Hepatic stellate cell (primary cell): Measurements from ENCODE around the gene LILRB2.
"Not testable (repeated sequence)": the region's sequence is repeated elsewhere in the genome, so short reads cannot be mapped to it uniquely, and the experiment has no call there.

Experiments
- DNase-seq: peaks from one replicate; pipeline ENCODE4 v3.0.0; 2011; ENCODE audit warnings: low spot score

Gene LILRB2

DNA sequence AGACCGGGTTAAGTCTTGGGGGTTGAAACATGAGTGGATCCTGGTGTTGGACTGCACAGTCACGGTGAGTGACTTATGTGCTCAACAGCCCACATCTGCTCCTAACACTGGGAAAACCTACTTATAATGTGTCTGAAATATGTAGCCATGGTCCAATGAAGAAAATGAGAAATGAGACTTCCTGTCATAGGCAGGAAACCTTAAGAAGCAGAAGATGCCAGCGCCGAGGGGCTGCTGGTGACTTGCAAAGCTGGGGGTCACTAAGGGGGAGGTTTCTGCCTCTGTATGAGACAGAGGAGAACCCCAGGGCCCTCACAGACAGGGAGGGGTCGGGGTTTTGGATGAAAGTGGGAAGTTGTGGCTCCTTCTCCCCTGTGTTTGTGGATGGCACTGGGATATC, 8.7 kb downstream of the LILRB2 start:
- DNase-seq, result not testable (repeated sequence)

DNA sequence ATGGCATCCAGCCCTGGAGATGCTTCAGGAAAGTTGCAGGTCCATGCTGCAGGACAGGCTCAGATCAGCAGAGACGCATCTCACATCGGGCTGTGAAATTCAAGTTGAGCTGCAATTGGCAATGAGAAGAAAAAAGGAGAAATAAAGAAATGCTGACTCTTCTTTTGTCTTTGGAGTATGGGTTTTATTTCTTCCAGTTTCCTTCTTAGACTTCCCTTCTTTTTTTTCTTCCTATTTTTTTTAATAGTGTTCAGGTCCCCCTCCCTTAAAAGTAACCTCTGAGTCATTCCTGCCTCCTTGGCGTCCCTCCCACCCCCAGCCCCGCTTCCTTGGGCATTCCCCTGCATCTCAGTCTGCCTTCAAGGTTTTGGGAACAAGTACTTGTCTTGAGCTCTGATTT, 9.3 kb downstream of the LILRB2 start:
- not testable (repeated sequence) for DNase-seq

DNA sequence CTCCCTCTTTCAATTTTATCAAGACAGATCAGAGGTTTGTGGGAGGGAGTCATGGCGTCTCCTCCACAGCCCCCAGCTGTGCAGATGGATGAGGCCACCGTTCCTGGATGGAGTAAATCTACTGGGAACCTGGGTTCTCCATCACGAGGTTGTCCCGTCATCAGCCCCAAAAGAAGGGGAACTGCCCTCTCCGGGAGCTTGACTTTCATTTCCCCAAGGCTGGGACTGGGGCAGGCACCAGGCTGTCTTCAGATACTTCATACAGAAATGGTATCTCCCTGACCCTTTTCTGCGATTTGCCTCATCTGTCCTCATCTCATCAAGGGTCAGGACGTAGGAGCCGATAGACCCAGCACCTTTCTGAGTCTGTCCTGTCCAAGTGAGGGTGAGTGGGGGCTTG, 9.8 kb downstream of the LILRB2 start:
- DNase-seq, result no peak

DNA sequence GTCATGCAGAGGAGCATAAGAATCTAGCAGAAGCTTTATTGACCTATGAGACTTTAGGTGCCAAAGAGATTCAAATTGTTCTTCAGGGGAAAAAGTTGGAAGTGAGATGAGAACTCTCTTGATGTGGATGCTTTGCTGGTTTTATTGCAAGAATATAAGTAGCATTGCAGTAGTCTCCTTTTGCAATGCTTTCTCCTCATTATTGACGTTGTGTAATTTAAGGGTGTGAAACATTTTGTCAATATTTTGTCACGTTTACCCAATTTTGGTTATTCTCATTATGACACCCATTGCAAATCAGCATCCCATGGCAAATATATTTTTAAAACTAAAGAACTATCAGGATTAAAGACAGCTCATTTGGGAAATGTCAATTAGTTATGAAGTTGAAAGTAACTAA, 12.0 kb downstream of the LILRB2 start:
- no peak for DNase-seq

DNA sequence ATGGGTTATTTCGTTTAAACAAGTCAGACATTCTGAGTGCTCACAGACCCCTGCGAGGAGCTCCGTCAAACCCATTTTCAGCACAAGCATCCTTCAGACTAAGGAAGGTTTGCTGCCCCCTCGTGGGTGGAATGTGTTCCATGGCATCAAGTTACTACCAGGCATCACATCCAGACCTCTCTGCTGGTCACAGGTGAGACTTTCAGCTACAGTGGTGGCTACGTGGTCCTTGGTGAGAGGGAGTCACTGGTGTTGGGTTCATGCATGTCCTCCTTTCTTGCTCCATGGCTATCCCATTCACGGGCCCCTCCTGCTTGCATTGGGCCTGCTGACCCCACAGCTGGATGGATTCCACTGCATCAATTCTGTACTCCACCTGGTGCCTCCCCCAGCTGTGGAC, 14.8 kb downstream of the LILRB2 start:
- DNase-seq, result no peak

DNA sequence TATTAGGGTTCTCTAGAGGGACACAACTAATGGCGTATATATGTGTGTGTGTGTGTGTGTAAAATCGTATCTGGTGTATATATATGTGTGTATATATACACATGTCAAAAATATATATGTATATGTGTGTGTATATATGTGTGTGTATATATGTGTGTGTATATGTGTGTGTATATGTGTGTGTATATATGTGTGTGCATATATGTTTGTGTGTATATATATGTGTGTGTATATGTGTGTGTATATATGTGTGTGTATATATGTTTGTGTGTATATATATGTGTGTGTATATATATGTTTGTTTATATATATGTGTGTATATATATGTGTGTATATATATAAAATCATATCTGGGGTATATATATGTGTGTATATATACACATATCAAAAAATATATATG, 18.4 kb downstream of the LILRB2 start:
- no peak for DNase-seq

DNA sequence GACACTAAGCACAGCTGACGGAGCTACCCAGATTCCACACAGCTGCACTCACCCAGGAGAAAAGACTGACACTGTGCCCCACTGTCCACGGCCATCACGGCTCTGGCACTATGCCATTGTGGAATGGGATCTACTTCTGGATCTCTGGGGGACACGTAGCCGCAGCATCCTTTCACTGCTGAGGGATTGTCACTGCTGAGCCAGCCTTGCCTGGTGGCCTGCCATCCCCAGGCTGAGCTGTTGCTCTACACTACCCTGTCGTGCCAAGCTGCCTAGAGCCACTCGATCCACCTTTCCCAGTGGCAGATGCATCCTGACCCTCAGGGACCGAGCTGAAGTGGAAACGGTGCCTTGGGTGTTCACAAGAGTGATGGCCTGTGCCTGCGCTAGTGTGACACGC, 18.8 kb downstream of the LILRB2 start:
- DNase-seq, result no peak

DNA sequence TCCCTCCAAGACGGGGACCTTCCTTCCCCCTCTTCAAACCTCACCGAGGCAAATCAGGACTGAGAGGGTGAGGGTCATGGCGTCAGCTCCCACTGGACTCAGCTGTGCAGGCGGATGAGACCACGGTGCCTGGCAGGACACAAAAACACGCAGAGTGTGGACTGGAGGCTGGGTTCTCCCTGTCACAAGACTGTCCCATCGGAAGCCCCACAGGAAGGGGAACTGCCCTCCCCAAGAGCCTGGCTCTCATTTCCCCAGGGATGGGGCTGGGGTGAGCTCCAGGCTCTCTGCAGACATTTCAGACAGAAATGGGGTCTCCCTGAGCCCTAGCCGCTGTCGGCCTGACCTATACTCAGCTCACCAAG, 23.8 kb downstream of the LILRB2 start, which contains the start of gene LILRB5:
Gene LILRB5 (minus strand): TSS at position 158 of the 365 bp plus-strand sequence. CDS start 80 bp downstream, at position 78.
- no peak for DNase-seq

DNA sequence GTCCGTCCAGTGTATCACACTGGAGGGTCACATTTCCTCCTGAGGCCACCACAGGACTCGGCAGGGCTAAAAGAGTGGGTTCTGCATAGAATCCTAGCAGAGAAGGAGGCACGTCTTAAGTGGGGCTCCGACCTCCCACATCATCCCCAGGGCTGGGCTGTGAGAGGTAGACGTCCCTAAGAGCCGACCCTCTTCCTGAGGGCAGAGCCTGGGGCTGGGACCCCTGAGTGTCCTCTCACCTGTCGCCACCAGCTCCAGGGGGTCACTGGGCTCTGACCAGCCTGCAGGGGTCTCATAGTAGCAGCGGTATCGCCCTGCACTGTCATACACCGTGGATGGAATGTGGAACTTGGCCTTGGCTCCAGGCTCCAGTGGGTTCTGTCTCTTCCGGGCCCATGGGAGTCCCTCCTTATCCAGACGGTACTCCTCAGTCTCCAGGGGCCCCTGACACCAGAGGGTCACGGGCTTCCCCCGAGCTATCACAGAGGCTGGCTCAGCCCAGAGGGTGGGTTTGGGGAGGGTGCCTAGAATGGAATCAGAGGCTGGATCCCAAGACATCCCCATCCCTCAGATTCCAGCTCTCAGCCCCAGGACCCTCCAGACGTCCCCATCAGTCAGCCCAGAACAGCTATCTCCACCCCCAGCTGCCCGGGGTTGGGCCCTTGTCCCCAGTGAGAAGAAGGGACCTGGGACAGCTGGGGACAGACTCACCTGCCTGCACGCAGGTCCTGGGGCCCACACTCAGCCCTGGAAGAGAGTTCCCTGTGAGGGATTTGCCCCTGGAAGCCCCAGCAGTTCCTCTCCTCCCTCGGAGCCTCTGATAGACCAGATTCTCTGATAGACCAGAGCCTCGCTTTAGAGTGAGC, 24.4 kb downstream of the LILRB2 start:
- DNase-seq, result no peak

DNA sequence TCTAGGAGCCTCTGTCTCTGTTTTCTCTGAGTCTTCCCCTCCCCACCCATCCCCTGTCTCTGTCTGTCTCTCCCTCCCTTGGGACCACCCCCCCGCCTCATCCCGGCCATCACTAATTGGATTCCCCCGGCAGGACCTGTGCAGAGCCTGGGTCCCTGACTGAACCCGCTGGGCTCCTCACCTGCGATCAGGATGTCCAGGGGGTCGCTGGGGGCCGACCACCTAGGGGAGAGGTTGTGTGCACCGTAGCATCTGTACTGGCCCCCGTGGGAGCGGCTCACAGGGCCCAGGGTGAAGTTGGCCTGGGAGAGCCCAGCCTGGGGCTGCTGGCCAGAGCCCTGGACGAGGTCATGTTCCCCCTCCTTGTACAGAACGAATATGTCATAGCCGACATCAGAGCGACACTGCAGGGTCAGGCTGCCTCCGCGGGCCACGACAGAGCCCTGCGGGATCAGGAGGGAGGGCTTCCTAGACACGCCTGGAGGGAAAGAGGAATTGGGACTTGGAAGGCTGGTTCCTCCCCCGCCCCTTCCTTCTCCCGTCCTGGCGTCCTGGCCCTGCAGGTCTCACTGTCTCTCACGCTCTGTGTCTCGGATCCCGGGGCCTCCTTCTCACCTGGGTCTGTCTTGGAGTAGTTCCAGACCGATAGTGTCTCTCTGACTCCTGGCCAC, 25.7 kb downstream of the LILRB2 start:
- no peak for DNase-seq

DNA sequence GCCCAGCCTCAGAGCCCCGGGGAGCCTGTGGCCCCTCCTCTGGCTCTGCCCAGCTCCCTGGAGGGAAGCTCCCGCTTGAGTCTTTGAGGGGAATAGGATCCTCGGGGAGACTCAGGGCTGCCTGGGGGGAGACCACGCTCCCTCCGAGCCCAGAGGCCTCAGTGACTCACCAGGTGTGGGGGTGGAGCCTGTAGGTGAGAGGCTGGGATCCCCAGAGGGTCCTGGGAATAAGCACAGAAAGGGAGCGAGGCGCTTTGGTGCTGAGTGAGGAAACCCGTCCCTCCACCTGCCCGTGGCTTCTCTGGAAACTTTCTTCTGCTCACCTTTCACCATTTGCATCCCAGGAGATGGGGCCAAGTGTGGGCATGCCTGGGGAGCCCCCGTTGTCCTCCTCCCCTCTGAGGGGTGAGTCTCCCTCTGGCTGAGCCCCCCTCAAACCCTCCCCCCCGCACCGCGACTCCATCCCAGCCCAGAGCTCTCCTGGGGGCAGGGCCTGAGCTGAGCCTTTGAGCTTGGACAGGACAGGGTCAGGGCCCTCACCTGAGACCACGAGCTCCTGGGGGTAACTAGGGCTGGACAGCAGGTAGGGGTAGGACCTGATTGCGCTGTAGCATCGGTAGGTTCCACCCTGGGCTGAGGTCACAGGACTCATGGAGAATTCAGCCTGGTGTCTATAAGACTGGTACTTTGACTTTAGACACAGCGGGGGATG, 26.6 kb downstream of the LILRB2 start:
- no peak for DNase-seq

DNA sequence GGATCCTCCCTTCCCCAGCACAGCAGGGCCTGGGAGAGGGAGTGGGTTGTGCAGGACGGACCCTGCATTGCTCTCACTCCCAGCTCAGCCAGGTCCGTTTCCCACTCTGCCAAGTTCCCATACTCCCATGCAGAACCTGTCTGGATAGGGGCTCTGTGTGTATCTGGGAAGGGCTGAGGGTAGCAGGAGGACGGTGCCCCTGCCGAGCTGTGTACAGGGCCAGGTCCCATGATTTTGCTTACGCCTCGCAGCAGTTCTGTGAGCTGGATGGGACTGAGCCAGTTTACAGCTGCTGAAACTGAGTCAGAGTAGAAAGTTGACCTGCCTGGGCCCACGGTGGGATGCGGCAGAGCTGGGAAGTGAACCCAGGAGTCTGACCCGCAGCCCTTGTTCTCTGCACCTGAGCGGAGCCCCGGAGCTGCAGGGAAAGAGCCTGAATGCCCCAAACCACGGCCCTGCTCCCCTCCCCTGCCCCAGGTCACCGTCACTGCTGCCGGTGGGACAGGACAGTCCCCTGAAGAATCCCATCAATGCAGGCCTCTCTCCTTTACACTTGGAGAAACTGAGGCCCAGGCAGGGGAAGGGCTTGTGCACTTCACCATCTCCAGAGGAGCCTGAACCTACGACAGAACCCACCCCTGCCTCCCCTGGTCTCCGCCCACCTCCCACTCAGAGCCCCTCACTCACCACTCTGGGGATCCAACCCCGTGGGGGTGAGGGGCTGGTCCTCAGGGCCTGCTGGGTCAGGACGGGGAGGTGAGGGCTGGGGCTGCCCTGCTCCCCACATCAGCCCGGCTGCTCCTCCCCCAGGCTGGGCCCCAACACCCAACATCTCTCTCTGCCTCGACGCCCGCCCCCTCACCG, 27.3 kb downstream of the LILRB2 start:
- DNase-seq, result no peak

DNA sequence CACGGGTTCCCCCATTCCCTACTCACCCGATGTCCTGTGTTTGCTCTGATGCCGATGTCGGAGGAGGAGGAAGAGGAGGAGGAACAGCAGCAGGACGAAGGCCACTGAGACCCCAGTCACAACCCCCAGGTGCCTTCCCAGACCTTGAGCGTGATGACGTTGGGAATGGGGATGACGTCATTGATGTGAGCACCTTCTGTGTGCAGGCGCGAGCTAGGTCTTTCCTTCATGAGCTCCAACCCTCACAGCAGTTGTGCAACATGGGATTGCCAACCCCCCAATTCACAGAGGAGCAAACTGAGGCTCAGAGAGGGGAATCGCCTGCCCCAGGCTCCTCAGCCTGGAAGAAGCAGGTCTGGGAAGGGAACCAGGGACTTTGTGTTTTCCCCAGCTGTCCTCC, 28.1 kb downstream of the LILRB2 start:
- no peak for DNase-seq

DNA sequence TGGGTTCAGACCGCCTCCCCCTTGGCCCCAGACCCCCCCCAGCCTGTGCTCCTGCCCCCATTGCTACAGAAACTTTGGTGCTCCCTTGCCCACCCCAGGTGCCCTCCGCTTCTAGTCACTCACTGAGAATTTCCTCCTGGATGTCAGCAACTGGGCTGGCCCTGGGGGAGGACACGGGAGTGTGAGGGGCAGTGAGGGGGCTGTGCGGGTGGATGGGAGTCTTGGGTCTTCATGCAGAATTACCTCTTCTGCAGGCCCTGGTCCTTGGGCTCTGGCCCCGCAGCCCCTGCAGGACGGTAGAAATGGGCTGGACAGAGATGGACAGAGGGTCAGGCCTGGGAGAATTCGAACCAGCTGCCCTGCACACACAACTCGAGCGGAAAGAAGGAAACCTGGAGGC, 28.7 kb downstream of the LILRB2 start:
- no peak for DNase-seq

DNA sequence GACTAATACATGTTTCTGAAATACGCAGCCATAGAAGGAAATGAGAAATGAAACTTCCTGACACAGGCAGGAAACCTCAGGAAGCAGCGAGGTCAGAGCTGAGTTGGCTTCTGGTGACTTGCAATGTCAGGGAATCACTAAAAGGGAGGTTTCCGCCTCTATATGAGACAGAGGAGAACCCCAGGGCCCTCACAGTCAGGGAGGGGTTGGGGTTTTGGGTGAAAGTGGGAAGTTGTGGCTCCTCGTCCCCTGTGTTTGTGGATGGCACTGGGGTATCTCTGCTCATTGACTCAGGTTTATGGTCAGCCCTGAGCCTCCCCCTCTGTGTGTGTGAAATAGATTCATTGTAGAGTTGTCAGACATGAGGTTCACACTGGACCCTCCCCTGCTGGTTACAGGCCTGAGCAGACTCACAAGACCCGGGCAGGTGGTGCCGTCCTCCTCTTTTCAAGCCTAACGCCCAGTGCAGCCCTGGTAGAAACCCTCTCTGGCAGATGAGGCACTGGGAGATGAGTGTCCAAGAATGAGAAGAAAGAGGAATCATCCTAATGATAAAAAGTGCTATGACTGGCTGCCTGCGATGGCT, 32.8 kb downstream of the LILRB2 start:
- no peak for DNase-seq

DNA sequence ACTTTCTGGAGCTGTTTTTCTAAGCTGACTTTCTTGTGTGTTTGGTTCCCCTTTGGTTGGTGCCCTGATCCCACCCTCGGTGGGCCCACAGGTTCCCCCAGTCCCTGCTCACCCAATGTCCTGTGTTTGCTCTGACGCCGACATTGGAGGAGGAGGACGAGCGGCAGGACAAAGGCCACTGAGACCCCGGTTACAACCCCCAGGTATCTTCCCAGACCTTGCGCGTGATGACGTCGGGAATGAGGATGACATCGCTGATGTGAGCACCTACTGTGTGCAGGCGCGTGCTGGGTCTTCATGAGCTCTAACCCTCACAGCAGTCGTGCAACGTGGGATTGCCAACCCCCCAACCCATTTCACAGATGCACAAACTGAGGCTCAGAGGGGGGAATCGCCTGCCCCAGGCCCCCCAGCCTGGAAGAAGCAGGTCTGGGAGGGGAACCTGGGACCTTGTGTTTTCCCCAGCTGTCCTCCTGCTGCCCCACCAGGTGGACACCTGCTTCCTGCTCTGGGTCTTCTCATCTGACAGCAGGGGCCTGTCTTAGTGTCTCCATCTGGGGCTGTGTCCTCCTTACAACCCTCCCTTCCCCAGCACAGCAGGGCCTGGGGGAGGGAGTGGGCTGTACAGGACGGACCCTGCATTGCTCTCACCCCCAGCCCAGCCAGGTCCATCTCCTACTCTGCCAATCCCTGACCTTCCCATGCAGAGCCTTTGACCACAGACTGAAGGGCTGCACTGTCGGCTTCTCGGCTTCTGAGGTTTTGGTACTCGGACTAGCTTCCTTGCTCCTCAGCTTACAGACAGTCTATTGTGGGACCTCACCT, 33.6 kb downstream of the LILRB2 start:
- no peak for DNase-seq

DNA sequence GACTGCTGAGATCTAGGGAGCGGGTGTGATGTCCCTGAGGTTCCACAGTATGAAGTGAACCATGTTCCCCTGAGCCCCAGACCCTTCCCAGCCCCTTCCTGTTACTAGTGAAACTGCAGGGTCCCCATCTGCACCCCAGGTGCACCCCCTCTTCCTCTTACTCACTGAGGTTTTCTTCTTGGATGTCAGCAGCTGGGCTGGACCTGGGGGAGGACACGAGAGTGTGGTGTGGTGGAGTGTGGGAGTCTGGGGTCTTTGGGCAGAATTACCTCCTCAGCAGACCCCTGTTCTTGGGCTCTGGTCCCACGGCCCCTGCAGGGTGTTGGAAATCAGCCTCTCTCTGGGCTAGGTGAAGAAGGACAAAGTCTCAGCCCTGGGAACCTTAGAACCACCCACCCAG, 35.0 kb downstream of the LILRB2 start:
- DNase-seq, result no peak

DNA sequence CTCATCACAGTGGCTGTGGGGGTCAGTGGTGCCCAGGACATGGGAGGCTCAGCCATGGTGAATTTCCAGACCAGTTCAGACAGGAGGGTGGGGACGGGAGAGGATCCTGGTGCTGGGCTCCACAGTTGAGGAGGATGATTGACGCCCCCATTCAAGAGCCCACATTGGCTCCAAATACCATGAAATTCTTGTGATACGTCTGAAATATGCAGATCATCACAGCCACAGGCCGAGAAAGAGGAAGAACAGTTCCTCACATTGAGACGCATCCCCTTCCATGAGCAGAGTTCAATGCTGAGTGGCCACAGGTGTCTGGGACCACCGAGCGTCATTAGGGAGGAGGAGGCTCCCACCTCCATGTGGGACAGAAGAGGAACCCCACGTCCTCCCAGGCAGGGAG, 37.1 kb downstream of the LILRB2 start:
- DNase-seq, result not testable (repeated sequence)

DNA sequence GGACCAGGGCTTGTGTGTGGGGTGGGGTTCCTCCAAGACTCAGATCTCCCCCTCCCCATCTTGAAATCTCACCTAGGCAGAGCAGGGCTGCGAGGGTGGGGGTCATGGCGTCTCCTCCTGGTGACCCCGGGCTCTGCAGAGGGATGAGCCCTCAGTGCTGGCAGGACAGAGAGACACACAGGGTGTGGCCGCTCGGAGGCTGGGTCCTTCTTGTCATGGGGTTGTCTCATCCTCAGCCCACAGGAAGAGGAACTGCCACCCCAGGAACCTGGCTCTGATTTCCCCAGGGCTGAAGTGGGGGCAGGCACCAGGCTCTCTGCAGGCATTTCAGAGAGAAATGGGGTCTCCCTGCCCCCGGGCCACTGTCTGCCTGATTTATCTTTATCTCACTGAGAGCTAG, 38.3 kb downstream of the LILRB2 start, which contains the start of gene LILRA6:
Gene LILRA6 (minus strand): TSS at position 145 of the 400 bp plus-strand sequence.
- DNase-seq, result not testable (repeated sequence)

DNA sequence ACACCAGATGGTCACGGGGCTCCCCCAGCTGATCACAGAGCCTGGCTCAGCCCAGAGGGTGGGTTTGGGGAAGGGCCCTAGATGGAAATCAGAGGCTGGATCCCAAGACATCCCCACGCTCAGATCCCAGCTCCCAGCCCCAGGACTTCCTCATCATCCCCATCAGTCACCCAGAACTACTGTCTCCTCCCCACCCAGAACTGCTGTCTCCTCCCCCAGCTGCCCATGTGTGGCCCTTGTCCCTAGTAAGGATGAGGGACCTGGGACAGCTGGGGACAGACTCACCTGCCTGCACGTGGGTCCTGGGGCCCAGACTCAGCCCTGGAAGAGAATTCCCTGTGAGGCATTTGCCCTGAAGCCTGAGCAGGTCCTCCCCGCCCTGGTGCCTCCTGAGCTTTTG, 38.7 kb downstream of the LILRB2 start:
- not testable (repeated sequence) for DNase-seq
